ENCODE results near the gene CLEC5A.
"Not testable (repeated sequence)": the region's sequence is repeated elsewhere in the genome, so short reads cannot be mapped to it uniquely, and the experiment has no call there.

The CLEC5A gene
- total RNA-seq, result 25.4 to 702 (median 161) reads per million in 18 experiments

DNA sequence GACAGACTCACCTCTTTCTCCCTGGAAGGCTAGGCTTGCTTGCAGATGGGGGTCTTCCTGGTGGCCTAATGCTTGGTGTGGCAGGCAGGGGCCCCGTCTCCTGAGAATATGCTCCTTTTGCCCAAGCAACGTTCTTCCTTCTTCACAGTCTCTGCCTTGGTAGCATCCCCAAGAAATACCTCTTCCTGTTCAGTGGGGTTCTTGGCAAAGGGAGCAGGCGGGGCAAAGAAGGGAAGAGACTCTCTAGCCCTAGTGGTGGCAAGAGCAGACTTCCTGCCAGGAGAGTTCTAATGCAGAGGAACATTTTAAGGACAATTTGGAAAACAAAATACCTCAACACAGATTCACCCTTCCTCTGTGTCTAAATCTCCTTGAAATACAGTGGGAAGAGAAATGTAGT is at the start of gene CLEC5A:
Gene CLEC5A, minus strand, starts transcription at position 179 of the 400 bp plus-strand sequence. CDS start 682 bp downstream, outside the sequence.
- DNase-seq, result peak; percentile 63 to 68

DNA sequence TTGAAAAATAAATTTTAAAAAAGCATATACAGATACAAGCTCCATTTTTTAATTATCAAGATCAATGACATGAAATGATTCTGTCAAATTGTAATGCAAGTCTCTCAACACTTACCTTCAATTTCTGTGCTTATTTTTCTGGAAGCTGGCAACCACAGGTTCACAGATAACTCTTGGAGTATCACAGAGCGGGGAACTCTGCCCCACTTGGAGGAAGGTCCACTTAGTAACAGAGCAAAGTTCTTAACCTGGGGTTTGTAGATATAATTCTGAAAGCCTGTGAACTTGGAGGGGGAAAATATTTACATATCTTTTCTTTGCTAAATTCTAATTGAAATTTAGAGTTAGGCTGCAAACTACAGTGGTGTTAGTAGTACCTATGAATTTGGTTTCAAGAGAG is 46.6 kb upstream of the CLEC5A start:
- DNase-seq, result no peak

DNA sequence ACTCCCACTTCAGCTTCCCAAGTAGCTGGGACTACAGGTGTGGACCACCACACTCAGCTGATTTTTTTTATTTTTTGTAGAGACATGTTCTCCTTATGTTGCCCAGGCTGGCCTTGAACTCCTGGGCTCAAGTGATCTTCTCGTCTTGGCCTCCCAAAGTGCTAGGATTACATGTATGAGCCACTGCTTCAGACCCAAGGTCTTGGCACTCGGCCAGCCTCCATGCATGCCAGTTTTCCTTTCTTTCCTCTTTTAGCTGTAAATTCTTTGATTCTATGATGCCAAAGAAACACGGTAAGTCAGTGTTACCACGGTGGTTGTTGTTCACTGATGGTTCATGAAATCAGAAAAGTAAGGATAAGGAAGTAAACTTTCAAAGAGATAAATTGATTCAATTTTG is 45.9 kb upstream of the CLEC5A start:
- DNase-seq, result no peak

DNA sequence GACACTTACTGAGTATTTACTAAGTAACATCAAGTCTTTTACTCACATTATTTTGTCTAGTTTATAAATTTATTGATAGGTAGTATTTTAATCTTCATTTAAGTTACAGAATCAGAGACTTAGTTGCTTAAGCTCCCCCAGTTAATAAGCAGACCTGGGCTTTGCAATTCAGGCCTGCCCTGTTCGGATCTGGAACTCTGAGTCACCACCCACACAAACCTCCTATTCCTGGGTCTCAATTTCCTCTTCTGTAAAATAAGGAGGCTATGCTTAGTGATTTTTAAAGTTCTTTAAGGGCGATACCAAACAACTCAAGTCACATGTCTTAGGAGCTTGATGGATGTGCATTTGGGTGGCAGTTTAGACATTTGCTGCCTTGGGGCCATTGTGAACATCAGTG is 45.4 kb upstream of the CLEC5A start:
- DNase-seq, result peak; percentile 82 to 84

DNA sequence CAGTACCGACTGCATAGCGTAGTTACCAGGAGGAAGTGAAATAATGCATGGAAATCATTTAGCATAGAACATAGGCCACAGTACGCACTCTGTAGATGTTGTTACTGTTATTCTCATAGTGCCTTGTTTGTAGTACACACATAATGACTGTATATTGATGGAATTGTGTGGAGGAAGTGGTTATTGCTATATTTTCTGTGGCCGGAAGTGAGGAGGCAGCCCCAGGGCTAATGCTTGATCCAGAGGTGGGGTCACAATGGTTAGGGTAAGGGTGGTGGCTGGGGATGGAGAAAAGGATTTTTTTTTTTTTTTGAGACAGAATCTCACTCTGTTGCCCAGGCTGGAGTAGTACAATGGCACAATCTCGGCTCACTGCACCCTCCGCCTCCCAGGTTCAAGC is 44.4 kb upstream of the CLEC5A start:
- peak; percentile 37 to 52 for DNase-seq

DNA sequence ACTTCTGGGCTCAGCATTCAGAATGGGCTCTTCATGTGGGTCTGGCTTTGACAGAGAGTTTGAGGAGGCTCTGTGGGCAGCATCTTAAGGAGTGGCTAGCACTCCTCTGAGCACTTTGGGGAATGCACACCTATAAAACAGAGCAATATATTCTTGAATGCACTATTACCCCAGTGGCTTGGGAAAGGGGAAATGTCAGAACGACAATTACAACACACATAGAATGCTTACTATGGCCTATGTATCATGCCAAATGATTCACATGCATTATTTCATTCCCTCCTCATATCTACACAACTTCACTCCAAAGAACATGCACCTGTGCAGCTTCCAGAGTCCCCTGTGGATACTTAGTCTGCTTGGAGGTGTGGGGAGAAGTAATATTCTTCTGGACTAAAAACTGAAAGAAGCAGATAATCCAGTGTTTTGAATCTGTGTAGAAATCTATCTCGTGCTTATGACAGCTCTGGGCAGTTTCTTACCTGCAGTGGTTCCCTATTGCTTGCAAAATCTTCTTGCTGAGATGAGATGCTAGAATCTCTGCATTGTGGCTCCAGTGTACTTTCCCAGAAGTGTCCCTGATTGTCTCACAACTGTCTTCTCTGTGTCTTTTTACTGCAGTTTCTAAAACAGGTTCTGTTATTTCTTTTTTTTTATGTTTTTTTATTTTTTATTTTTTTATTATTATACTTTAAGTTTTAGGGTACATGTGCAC is 43.4 kb upstream of the CLEC5A start:
- peak; percentile 46 to 58 for DNase-seq

DNA sequence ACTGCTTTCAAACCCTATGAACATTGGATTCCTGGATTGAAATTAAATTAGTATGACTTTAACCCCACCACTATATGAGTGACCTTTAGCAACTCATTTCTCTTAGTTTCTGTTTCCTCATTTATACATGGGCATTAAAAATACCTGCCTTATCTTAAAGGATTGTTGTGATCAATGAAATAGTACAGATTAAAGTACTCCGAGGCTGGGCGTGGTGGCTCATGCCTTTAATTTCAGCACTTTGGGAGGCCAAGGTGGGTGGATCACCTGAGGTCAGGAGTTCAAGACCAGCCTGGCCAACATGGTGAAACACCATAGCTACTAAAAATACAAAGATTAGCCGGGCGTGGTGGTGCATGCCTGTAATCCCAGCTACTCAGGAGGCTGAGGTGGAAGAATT is 41.0 kb upstream of the CLEC5A start:
- DNase-seq, result not testable (repeated sequence)

DNA sequence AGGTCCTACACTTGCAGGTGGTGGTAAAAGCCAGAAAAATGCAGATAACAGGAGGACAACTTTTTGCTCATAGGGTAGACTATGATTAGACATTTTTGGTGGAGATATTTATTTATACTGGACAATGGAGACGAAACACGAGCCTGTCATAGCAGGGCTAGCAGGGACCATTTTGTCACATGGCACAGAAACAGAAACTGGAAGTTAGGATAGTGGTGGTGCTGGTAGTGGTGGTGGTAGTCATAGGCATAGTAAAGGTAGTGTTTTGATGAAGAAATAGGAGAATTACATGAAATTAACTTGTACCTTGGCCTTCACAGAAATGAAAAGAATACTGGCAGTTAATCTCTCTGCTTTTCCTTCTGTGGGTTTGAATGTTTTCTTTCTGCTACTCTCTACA is 40.1 kb upstream of the CLEC5A start:
- no peak for DNase-seq

DNA sequence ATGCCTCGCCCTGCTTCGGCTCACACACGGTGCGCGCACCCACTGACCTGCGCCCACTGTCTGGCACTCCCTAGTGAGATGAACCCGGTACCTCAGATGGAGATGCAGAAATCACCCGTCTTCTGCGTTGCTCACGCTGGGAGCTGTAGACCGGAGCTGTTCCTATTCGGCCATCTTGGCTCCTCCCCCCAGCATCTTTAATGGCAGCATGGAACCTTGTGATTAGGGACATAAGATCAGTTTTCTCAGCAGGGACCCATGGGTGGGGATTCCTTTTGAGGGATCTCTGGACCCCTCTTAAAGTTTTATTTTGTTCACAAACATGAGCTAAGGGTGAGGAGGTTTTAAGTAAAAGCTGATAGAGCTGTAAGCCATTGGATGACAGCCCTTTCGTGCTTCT is 39.2 kb upstream of the CLEC5A start:
- DNase-seq, result not testable (repeated sequence)

DNA sequence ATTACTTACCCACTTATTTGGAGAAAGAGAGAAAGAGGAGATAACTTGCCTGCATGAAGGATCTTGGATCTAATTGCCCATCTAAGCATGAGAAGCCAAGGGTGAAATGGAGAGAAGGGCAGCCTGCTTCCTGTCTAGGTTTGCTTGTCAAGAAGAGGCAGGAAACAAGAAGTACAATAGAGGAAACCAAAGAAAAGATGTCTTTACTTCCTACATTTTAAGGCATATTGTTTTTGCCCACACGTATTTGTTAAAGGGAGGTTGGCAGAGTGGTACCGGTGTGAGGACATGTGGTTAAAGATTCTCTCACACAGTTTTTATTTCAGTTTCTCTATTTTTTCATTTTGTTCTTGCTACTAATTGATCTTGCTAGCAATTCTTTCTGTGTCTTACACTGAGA is 32.8 kb upstream of the CLEC5A start:
- peak in 1 of 2 donors; percentile 41 for DNase-seq

DNA sequence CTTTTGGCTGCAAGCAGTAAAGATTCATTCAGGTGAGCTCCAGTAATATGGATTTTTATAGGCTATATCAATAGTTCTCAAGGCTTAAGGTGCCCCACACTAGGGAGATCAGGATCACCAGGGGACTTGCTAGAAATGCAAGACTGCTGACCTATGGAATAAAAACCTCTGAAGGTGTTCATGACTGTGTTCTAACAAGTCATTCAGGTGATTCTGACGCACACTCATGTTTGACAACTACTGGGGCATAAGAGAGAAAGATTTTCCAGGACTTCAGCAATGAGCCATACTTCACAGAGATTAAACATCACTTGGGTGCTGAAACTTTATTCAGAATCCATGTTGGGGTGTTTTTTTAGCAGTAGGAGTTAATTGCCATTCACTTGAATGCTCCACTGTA is 31.6 kb upstream of the CLEC5A start:
- no peak for DNase-seq

DNA sequence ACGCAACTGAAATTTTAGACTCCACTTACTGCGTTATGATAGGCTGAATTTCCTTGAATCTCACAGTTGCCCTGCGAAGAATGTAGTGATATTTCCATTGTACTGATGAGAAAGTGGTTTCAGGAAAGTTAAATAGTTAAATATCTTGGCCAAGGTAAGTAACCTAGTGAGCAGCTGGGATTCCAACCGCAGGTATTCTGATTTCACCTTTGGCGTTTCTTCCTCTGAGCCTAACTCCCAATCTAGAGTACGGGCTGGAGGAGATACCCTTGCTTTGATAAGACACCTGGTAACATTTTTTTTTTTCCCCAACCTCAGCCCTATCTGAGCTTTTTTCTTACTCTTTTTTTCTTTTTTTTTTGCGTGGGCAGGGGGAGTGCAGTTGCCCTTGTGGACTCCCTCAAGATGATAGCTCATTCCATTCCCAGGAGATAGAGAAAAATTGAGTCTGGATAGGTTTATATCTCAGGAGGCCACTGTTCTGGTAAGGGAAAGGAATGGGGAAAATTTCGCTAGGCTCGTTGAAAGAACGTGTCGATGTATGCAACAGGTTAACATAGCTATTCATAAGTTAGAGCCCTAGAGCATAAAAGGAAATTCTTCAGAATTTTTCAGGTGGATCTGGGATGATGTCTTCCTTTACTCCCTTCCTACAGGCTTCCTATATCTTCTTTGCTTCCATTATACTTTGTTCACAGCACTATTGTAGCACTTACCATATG is 29.9 kb upstream of the CLEC5A start:
- DNase-seq, result no peak

DNA sequence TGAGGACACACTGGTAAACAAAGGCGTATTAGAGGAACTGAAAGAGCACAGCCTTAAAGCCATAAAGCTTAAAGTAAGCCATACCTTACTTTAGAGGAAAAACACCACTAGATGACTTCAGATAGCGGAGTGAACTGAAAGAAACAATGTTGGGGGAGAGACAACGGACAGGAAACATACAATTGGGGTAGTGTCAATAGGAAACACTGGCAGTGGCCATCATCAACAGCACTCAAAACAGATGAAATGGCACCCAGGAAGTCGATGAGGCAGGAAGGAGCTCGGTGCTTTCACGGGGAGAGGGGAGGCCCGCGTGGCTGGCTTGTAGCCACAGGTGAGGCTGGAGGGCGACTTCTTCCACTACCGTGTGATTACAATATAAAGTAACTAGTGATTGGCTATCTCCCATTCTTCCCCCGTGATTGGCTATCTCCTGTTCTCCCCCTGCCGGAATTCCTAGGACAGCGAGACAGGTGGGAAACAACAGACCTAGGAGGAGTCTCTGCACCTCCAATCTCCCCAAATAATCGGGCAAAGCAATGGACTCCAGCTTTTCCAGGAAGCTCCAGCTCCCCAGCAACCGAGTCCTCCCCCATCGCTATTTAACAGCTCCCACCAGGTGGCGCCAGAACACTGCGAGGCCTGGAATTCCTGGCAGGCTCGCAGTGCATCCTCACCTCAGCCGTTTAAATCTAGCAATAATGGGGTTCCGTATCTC is 29.2 kb upstream of the CLEC5A start:
- DNase-seq, result peak; percentile 83 to 85

DNA sequence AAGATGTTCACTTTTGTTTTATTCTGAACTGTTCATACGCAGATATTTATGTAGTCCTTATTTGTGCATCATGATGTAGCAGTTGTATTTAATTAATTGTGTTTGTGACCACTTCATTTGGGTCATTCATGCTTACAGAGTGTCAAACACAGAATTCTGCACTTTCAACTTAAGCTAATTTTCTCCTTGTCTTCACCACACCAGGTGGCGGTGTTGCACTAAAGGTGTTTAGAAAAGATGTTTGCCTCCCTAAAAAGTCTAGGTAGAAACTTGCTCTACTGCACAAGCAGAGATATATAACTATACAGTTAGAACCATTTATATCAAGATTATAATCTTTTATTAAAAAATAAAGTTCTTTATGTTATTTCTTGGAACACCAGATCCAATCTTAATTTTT is 28.1 kb upstream of the CLEC5A start:
- DNase-seq, result no peak

DNA sequence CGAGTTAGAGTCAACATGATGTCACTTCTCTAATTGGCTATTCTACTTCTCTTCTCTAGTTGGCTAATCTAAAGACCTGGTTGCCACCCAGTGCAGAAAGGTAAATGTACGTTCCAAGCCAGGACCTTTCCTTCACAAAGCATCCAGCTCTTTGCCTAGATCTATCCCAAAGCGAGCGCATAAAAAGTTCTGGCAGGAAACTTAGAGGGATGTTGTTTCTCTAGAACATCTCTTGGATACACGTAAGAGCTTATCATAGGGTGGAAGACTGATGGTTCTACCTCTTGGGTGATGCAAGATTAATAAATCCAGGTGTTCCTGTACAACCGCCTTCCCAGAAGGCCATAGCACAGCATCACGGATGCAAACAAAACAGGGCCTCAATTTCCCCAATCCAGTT is 26.9 kb upstream of the CLEC5A start, which contains the start of gene TAS2R38:
Gene TAS2R38, minus strand, starts transcription at position 101 of the 400 bp plus-strand sequence. Its CDS starts 84 bp downstream, at position 17.
- DNase-seq, result no peak

DNA sequence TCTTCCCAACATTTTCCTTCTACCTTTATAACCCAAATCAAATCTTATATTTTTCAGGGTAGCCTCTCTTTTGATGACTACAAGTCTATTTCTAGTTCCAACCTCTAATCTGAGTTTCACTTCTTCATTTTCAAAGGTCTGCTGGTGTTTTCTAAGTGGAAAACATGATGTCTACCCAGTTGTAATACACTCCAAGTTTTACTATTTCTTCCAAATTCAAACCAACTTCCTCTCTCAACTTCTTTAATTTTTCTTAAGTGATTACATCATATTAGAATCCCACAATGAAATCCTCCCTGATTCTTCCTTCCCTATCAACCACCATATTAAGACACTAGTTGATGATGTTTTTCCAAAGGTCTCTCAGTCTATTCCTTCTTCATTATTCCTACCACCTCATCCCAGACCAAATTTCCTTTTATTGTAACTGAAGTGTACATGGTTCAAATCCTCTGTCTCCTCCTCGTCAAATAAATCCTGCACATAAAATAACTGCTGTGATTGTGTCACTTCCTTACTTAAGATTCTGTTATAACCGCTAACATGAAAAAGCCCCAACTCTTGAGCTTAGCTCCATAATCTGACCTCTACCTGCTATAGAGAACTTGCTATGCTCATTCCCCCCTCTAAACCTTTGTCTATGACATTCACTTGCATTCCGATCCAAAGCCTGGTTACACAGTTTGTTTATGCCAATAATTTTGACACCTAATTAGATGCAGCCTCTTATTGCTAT is 14.1 kb upstream of the CLEC5A start:
- peak; percentile 76 to 97 for DNase-seq

DNA sequence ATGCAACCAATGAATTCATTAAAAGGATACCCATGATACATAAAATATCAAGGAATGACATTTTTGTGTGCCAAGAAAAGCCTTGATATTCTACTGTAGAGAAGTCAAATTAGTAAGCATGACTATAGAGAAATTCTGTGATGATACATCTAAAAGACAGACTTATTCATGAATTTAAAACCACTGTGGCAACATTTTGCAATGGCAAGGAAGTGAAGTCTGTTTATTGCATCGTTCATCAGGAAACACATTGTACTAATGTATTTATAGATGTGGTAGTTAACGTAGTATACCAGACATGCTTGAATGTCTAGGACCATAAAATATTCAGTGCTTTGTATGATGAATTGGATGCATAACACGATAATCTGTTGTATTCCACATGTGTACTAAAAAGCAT is 9.3 kb upstream of the CLEC5A start:
- peak; percentile 67 to 92 for DNase-seq

DNA sequence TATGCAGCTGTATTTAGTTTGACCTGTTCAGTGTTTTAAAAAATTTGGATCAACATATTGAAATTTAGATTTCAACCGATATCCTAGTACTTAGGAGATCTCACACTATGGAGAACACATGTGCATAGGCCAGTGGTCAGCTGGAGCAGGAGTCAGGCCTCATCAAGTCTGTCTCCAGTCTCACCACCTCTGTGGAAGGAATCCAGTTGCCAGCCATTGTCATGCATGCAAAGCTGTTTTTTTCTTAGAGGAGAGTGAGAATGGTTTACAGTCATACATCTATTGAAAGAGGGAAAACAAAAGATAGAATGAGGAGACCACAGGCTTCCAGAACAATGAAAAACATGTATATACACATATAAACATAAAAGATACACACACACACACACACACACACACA is 7.6 kb upstream of the CLEC5A start:
- DNase-seq, result no peak

DNA sequence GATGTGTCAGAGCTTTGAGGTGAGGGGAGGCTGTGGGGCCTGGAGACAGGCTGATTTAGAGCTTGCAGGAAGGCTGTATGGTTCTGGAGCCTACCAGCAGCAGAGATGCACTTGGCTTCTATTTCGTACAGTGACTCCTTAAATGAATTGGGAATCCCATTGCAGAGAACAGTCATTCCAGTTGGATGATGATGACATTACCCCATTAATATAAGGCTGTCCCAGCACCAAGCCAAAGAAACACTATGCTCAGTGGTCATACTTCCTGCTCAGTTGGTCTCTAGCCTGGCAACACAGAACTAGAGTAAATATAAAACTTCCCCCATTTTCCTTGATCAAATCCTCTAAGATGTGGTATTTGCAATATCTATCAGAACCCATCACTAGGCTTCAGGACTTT is 5.7 kb upstream of the CLEC5A start:
- peak in 1 of 2 donors; percentile 30 for DNase-seq

DNA sequence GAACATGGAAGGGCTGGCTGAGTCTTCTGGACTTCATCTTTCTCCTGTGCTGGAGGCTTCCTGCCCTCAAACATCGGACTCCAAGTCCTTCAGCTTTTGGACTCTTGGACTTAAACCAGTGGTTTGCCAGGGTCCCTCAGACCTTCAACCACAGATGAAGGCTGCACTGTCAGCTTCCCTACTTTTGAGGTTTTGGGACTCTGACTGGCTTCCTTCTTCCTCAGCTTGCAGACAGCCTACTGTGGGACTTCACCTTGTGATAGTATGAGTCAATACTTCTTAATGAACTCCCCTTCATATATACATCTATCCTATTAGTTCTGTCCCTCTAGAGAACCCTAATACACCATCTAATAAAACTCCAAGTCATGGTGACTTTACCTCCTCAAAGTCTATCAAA is 4.0 kb upstream of the CLEC5A start:
- peak; percentile 78 to 79 for DNase-seq

DNA sequence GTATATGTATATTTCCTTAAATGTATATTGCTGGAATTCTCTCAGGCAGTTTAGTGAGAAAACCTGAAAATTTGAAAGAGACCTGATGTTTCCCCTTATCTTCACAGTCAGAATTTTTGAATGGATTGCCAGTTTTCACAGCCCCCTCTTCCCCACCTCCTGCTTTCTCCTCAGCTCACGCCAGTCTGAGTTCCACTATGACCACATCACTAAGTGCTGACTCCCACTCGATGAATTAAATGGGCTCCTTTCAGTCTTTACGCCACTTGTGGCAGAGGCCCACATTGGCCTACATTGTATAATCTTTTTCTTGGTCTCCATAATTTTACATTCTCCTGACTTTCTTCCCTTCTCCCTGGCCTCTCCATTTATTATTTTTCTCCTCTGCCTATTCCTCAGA is 3.1 kb upstream of the CLEC5A start:
- peak in 1 of 2 donors; percentile 51 for DNase-seq

DNA sequence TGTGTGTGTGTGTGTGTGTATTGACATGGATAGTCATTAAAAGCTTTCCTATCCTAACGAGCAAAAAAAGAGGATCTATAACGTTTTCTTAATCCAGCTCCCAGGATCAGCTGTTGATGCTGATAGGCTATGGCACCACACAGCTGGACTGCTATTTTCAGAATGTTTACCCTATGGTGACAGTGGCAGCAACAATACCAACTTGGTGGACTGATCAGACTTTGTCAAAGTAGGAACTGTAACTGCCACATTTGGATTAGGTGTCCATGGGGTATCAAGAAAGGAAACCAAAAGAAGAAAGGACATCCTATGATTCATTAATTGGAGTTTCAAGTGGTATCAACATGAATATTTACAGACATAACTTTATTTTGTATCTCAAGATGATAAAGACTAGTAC is 2.7 kb upstream of the CLEC5A start:
- peak; percentile 37 to 48 for DNase-seq

DNA sequence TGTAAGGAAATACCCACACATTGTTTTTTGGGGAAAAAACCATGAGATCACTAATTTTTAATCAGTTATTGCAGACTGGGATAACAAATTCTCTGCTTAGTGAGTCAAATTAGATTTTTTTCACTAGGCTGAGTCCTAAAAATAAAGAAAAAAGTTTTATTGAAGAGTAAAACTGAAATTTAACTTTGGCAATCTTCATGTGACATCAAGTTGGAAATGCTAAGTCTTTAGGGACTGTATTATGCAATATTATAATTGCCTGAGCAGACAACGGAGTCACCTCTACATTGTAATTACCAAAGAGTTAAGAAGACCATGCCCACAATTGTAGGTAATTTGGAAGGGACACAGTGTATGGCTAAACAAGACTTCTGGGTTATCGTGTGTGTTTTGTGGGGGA is 2.2 kb upstream of the CLEC5A start:
- no peak for DNase-seq

Data from inflammatory macrophage (primary cell).